Epidermal melanocyte (primary cell): ENCODE data around the gene NGB.

Experiments used
- DNase-seq: peaks from one replicate; pipeline ENCODE4 v3.0.0; 2011; ENCODE audit warnings: low spot score; ENCODE audit not compliant: insufficient read length

NGB gene

DNA sequence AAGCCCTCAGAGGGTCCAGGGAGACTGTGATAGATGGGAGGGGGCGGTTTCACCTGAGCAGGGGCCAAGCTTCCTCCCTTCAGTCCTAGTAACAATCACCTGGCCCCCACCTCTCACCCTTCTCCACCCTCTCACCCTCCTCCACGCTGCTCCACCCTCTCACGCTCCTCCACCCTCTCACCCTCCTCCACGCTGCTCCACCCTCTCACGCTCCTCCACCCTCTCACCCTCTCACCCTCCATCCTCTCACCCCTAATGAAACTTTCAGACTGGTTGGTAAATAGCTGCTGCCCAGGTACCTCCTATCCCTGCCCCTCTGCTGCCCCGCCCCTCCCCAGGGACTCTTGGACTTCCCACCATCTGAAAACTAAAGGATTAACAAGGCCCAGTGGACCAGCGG is 34.2 kb downstream of the NGB start:
- no peak for DNase-seq

DNA sequence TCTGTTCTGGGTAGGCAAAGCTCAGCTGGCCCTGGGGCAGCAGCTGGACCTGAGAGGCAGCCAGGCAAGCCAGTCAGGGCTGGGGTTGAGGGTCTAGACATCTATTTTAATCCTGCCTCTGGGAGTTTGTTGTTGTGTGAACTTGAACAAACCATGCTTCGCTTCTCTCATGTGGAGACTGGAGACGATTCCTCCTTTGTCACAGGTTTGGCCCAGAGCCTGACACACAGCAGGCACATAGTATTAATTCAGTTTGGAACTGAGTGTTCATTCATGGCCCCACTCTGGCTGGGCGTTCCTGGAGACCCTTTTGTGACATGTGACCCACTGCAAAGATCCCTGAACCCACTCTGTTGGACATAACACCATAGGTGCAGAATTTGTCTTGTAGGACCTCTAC is 39.3 kb downstream of the NGB start:
- DNase-seq: no peak

DNA sequence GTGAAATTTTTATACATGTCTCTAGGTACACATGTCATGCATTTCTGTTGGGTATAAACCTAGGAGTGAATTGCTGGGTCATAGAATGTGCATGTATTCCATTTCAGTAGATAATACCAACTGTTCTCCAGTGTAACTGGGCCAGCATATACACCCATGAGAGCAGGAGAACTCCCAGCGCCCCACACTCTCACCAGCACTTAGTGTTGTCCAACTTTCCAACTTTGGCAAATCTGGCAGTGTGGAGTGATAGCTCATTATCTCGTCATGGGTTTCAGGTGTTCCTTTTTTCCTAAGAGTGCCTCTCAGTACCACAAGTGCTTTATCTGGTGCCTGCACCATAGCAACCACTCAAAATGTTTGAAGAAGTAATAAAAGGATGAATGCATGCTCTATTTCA is 40.1 kb downstream of the NGB start:
- DNase-seq: no peak

DNA sequence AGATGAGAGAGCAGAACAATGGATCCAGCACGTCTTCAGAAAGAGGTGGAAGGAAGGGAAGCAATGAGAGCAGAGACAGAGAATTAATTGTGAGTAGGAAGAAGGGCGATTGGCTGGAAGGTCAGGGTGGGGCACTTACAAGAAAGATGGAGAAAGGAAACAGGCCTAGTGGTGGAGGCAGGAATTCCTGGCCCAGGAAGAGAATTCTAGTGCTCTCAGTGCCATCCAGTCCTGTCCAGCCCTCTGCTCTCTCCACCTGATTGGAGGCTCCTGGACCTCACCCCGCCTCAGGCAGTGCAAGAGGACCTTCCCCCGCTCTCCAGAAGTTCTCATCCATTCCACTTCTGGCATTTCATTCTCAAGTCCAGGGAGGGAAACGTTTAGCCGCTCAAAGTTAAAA is 43.0 kb downstream of the NGB start:
- DNase-seq: no peak

- DNase-seq: no peak
These were observed 45.0 kb downstream of the NGB start for GRCh38 chr14:77225892-77226557.

DNA sequence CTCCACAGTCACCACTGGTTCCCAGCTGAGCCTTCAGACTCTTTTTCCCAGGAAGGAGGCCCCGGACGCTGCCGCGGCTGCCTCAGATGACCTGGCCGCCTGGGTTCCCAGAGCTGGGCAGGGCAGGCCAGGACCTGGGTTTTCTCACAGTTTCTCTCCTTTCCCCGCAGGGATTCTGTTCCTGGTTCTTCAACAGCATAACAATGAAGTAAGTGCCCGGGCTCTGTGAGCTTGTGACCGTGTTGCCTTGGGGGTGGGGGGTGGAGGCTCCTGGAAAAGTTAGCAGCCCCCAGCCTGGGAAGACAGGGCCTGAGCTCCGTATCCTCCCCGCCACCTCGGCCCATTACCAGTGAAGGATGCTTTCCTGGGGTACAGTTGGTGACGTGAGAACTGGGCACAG is 45.8 kb downstream of the NGB start:
- no peak for DNase-seq

DNA sequence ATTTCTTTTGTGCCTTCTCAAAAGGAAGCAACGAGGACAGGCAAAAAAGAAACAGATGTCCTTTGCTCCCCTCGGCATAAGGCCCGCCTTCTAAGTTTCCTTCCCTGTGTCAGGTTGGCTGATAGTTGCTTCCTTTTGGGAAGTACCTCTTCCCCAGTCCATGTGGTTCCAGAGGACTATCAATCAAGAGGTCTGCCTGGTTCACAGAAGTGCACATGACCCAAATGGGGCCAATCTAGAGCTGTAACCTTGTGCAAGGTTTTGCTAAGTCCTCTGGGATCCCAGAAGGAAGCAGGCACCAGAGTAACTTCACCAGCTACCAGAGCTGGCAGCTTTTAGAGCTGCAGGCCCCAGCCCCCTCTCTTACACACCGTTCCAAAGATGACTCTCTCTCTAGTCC is 46.8 kb downstream of the NGB start:
- DNase-seq: no peak

DNA sequence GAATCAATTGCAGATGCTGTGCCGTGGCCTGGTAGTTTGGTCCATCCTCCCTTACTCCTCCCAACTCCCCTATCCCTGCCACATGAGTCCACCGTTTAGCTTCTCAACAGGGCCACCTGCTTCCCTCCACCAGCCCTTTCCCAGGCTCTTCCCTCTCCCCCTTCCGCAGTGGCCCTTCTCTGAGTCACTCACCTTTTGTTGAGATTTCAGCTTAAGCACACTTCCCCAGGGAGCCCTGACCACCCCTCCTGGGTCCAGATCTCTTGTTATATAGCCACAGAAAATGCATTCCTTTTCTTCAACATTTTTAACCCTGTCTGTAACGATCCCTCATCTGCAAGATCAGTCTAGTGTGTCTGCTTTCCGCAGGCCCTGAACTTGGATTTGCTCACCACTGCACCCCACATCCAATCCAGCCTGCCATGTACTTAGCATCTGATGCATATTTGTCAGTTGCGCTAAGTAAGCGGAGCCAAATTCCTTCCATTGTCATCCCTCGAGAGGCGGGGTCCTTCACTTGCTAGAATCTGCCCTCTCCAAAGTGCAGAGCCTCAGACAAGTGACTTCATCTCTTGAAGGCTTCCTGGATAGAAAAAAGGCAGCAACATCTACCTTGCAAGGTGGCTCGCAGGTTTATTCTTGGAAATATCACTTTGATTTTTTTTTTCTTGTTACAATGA is 48.3 kb downstream of the NGB start:
- DNase-seq: no peak

DNA sequence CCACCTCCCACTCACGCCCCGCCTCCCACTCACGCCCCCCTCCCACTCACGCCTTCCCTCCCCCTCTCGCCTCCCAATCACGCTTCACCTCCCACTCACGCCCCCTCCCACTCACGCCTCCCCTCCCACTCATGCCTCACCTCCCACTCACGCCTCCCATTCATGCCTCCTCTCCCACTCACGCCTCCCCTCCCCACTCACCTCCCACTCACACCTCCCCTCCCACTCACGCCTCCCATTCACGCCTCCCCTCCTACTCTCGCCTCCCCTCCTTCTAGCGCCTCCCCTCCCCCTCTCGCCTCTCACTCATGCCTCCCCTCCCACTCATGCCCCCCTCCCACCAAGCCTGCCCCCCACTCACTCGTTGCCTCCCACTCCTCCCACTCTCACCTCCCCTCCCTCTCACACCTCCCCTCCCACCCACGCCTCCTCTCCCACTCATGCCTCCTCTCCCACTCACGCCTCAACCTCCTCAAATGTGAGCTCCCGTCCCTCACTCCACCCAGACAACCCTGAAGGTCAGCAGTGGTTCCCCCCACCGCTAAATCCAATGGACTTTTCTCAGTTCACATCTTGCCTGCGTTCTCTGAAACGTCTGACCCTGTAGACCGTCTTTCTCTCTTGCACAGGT is 49.6 kb downstream of the NGB start:
- DNase-seq: no peak

DNA sequence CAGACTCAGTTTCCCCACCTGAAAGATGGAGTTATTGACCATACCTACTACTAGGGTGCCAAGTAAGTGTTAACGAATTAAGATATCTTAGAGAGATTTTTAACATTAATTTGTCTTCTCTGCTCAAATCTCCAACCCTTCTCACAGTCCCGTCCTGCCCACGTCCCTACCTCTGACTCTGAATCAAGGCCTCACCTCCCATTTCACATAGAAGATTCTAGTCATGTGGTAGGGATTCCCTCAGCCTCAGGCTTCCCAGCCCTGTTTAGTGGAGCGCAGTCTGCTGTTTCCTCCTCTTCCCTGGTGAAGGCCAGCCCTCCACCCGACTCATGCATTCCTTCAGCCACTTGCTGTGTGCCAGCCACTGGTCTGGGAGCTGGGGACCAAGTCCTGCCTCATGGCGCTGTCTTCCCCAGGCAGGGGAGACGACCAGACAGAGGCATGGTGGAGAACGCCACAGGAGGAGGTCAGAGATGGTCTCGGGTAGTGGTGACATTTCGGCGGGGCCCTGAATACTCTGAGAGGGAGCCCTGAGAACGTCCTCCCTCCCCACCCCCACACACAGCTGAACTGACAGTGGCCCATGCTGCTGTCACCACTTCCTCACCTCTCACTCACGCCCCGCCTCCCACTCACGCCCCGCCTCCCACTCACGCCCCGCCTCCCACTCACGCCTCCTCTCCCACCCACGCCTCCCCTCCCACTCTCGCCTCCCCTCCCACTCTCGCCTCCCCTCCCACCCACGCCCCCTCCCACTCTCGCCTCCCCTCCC is 50.6 kb downstream of the NGB start:
- no peak for DNase-seq

DNA sequence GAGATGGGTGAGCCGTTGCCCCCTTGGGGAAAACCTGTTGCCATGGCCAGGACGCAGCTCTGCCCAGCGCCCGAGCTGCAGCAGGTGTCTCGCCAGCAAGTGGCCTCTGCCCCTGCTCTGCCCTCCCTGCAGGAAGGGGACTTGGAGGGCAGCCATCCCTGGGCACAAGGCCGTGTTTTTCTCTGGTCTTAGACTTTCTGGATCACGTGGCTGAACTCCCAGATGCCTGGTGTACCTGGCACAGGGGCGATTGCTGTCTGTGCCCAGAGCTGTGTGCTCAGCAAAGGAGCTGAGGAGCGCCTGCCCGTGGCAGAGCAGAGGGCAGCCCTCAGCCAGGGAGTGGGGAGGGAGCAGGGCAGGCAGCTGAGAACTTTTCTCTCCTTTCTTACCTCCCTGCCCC is 51.4 kb downstream of the NGB start:
- DNase-seq: no peak

DNA sequence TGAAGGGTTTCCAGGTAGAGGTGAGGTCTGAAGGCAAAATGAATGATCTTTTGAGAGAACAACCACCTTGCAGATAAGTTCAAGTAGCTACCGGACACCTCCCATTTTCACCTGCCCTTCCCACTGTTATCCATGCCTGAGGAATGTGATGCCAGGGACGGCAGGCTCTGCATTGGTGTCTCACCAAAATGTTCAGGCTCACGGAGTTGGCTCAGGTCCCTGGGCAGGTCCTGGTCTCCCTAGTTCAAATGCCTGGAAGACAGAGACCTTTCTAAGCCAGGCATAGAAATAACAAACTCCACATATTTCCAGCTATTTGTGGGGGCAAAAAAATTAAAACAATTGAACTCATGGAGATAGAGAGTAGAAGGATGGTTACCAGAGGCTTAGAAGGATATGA is 53.5 kb downstream of the NGB start:
- no peak for DNase-seq
